ENCODE measurements around the gene MTHFSD. TPM values are rescaled to one million over a fixed set of nuclear protein-coding genes. Genes with fewer than 3 reads are reported as not detected.

Gene MTHFSD
- total RNA-seq, 2 experiments from 2014 or later = 19.3 to 22.3 TPM

DNA sequence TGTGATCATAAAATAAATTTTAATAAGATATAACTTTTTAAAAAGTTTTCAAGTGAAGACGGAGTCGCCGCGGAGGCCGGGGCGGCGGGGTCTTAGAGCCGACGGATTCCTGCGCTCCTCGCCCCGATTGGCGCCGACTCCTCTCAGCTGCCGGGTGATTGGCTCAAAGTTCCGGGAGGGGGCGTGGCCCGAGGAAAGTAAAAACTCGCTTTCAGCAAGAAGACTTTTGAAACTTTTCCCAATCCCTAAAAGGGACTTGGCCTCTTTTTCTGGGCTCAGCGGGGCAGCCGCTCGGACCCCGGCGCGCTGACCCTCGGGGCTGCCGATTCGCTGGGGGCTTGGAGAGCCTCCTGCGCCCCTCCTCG lies 11.5 kb upstream of the MTHFSD start, which contains the start of gene FOXC2:
FOXC2 (plus strand) TSS at position 229 of the 365 bp plus-strand sequence. CDS start 507 bp downstream, outside the sequence.
- DNase-seq (peak; percentile 61), ATAC-seq (no peak)
- TF ChIP-seq, protein P1, sequence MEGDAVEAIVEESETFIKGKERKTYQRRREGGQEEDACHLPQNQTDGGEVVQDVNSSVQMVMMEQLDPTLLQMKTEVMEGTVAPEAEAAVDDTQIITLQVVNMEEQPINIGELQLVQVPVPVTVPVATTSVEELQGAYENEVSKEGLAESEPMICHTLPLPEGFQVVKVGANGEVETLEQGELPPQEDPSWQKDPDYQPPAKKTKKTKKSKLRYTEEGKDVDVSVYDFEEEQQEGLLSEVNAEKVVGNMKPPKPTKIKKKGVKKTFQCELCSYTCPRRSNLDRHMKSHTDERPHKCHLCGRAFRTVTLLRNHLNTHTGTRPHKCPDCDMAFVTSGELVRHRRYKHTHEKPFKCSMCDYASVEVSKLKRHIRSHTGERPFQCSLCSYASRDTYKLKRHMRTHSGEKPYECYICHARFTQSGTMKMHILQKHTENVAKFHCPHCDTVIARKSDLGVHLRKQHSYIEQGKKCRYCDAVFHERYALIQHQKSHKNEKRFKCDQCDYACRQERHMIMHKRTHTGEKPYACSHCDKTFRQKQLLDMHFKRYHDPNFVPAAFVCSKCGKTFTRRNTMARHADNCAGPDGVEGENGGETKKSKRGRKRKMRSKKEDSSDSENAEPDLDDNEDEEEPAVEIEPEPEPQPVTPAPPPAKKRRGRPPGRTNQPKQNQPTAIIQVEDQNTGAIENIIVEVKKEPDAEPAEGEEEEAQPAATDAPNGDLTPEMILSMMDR (IDR thresholded peaks at IDR 0.05) = no peak
- Mint-ChIP-seq H3K36me3 (ENCODE audit: low read depth) (no peaks in the 10 kb centered on the region), H3K9me3 (no peaks in the 10 kb centered on the region), H3K27ac (no peak within 1 kb of the TSS), H3K27me3 (peaks cover 66% of the 10 kb centered on the region), H3K4me1 (ENCODE audit: low read depth) (peaks cover 11% of the 10 kb centered on the region), H3K4me3 (no peak within 1 kb of the TSS)
- CTCF ChIA-PET = interaction anchor here (1.1 kb wide), 1 partner anchor 16 kb away, joined by 3 read pairs; no protein-coding TSS in a partner anchor
- POLR2A ChIA-PET = no interaction called here
- intact Hi-C loops (cut with micrococcal nuclease) = loop anchor here (10.0 kb wide), 1 partner anchor 198 kb away; no protein-coding TSS in a partner anchor

DNA sequence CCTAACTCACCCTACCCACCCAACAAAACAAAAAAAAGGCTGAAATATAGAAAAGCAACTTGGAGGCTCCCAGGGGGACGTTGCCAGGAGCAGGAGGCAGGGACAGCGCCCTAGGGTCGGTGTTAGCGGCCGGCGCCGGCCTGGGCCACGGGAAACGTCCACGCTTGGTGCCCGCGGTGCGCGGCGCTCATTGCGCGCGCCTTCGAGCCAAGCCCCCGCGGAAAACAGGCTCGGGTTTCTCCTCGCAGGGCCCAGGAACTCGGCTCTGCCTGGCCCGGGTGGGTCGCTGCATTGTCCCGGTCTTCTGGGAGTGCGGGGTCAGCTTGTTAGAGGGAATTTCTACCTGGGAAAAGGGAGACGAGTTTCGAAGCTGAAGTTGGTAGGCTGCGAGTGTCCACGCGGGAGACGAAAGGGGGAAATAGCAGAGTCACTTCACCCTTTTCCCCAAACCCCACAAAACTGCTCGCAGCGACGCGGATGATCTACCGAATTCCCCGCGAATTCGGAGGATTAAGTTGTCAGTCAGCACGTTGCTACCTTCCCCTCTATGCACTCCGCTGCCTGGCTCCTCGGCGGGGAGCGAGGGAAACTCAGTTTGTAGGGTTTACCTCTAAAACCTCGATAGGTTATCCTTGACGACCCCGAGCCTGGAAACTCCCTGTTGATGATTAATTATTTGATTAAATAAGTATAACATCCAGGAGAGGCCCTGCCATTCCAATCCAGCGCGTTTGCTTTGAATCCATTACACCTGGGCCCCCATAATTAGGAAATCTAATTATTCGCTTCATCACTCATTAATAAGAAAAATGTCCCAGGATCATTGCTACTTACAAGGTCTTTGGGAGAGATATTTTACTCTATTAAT lies 10.8 kb upstream of the MTHFSD start:
- no peak overlapping the region for H3K4me3 Mint-ChIP-seq
- DNase-seq (no peak), ATAC-seq (no peak)
- H3K4me1 Mint-ChIP-seq (ENCODE audit: low read depth) = peaks cover 11% of the 10 kb centered on the region
- ChIA-PET CTCF (interaction anchor here (1.1 kb wide), 1 partner anchor 16 kb away, joined by 3 read pairs; no protein-coding TSS in a partner anchor), POLR2A (no interaction called here)
- no peaks in the 10 kb centered on the region for H3K9me3 Mint-ChIP-seq
- no peak overlapping the region for H3K27ac Mint-ChIP-seq
- H3K36me3 Mint-ChIP-seq (ENCODE audit: low read depth) = no peaks in the 10 kb centered on the region
- peaks cover 60% of the 10 kb centered on the region for H3K27me3 Mint-ChIP-seq
- TF ChIP-seq, protein P1 (IDR thresholded peaks at IDR 0.05) = no peak
- intact Hi-C loops (cut with micrococcal nuclease) = loop anchor here (10.0 kb wide), 1 partner anchor 199 kb away; no protein-coding TSS in a partner anchor

DNA sequence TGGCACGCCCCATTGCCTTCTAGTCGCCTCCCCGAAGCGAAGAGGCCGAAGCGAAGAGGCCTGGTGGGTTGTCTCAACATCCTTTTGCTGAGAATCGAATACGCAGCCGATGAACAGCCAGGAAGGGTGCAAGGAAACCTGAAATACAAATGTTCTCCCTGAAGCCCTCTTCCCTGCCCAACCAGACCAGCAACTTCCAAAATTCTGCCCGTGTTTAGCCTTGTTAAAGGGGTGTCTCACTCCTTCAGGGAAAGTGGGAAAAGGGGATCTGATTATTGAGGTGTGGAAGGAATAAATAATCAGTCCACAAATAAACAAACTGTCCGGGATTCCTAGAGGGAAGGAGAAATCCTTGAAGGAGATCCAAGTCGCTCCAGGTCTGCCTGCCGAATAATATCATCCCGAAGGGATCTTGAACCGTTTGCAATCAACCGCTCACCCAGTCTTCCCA lies 10.2 kb upstream of the MTHFSD start:
- Mint-ChIP-seq H3K9me3 (no peaks in the 10 kb centered on the region), H3K27me3 (peaks cover 55% of the 10 kb centered on the region), H3K4me3 (no peak overlapping the region), H3K36me3 (ENCODE audit: low read depth) (no peaks in the 10 kb centered on the region), H3K4me1 (ENCODE audit: low read depth) (peaks cover 11% of the 10 kb centered on the region), H3K27ac (no peak overlapping the region)
- no peak for DNase-seq
- ChIA-PET CTCF (interaction anchor here (0.7 to 2.7 kb wide), 17 partner anchors 11 to 719 kb away, joined by 3 to 45 read pairs (median 4); no protein-coding TSS in a partner anchor), POLR2A (no interaction called here)
- TF ChIP-seq, protein P1 (IDR thresholded peaks at IDR 0.05) = no peak
- intact Hi-C loops (cut with micrococcal nuclease) = loop anchor here (10.0 kb wide), 1 partner anchor 200 kb away; no protein-coding TSS in a partner anchor
- no peak for ATAC-seq

DNA sequence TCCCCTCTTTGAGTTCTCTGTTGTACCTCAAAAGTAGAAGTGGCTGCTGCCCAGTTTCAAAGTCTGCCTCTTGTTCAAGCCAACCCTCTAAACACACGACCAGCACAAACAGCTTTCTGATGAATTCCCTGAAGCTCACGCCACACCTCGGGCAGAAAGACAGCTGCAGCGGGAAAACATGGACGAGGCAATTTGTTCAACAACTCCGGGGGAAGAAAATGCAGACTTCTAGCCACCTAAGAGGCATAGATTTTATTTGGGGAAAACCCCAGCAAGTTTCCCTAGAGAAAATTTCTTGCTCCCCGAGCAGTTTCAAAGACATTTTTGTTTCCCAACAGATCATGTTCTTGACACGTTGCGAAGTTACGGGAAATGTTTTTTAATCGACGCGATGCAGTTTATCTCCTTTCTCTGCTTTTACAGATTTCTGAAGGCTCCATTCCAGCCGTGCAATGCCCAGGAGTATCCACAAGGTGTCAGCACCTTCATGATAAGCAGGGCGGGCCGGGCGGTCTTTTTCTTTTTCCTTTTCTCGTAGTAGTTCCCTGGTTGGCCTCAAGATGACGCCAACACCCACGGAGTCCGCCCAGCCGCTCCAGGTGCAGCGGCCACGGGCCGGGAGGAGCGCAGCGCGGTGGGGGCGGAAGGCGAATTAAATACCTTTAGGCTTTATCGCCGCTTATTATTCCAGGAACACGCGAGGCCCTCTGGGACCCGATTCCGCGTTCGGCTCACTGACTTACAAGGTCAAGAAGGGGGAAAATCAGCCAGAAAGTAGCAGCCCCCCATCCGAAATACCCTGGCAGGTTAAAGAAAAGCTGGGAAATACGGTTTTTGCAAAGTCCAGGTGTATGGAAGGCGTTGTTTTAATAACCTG lies 8.7 kb upstream of the MTHFSD start:
- Mint-ChIP-seq H3K36me3 (ENCODE audit: low read depth) (no peaks in the 10 kb centered on the region), H3K4me3 (no peak overlapping the region), H3K9me3 (no peaks in the 10 kb centered on the region), H3K27me3 (peaks cover 47% of the 10 kb centered on the region), H3K27ac (no peak overlapping the region), H3K4me1 (ENCODE audit: low read depth) (peaks cover 11% of the 10 kb centered on the region)
- DNase-seq (peak; percentile 96), ATAC-seq (peak; percentile 97)
- intact Hi-C loops (cut with micrococcal nuclease) = loop anchor here (2.0 to 10.0 kb wide), 3 partner anchors 201 to 499 kb away; no protein-coding TSS in a partner anchor
- POLR2A ChIA-PET = interaction anchor here (1.1 kb wide), 1 partner anchor 9 kb away, joined by 3 read pairs; the partner anchor contains the start of gene MTHFSD
- CTCF ChIA-PET = interaction anchor here (0.6 to 2.7 kb wide), 33 partner anchors 9 to 1073 kb away, joined by 3 to 45 read pairs (median 3); partner anchors contain the start of gene MTHFSD
- TF ChIP-seq, protein P1 (IDR thresholded peaks at IDR 0.05) = peak; percentile 100

Measured in activated CD8-positive, alpha-beta T cell treated with anti-CD3 and anti-CD28 coated beads for 36 hours (primary cell).